ENCODE results near the gene C3. TPM values are rescaled to one million over a fixed set of nuclear protein-coding genes. Genes with fewer than 3 reads are reported as not detected.
"Not testable (repeated sequence)": the region's sequence is repeated elsewhere in the genome, so short reads cannot be mapped to it uniquely, and the experiment has no call there.

The C3 gene
- total RNA-seq, 2 experiments from 2014 or later, result 0.93 to 1.0 TPM

DNA sequence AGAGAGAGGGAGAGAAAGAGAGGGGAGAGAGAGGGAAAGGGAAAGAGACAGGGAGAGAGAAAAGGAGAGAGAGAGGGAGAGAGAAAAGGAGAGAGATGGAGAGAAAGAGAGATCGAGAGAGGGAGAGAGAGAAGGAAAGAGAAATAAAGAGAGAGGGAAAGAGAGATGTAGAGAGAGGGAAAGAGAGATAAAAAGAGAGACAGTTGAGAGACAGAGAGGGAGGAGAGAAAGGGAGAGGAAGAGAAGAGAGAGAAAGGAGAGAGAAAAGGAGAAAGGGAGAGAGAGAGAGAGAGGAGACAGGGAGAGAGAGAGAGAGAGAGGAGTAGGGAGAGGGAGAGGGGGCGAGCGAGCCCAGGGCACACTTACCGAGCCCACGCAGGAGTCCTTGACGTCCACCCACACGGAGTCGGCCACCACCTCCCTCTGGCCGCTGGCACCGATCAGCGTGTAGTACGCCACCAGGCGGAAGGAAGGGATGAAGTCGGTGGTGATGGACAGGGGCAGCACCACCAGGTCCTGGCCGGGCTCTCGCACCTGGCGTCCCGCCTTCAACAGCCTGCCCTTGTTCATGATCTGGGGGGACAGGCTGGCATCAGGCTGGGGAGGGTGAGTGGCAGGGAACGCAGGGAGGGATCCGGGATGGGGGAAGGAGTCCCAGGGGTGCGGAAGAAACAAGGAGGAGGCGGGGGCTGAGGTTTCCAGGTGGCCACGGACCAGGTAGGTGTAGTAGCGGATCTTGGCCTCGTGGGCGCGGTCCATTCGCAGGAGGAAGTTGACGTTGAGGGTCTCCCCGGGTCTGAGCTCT, 10.0 kb downstream of the C3 start:
- Mint-ChIP-seq H3K27ac (no peak overlapping the region), H3K9me3 (ENCODE audit: low read depth) (no peaks in the 10 kb centered on the region), H3K4me3 (no peak overlapping the region), H3K4me1 (peaks cover 10% of the 10 kb centered on the region), H3K27me3 (peaks cover 29% of the 10 kb centered on the region), H3K36me3 (ENCODE audit: low read depth) (no peaks in the 10 kb centered on the region)
- intact Hi-C loops (cut with DNase I, micrococcal nuclease), result no loop called here
- ChIA-PET POLR2A (no interaction called here), CTCF (no interaction called here)
- DNase-seq (peak; percentile 35), ATAC-seq (peak; percentile 23)

- Mint-ChIP-seq H3K4me3 (no peak overlapping the region), H3K27me3 (peaks cover 29% of the 10 kb centered on the region), H3K27ac (no peak overlapping the region), H3K36me3 (ENCODE audit: low read depth) (no peaks in the 10 kb centered on the region), H3K9me3 (ENCODE audit: low read depth) (no peaks in the 10 kb centered on the region), H3K4me1 (peaks cover 10% of the 10 kb centered on the region)
- DNase-seq (no peak), ATAC-seq (no peak)
- ChIA-PET CTCF (no interaction called here), POLR2A (no interaction called here)
- intact Hi-C loops (cut with DNase I, micrococcal nuclease), result no loop called here
These were observed 10.9 kb downstream of the C3 start for GRCh38 chr19:6709549-6709948.

DNA sequence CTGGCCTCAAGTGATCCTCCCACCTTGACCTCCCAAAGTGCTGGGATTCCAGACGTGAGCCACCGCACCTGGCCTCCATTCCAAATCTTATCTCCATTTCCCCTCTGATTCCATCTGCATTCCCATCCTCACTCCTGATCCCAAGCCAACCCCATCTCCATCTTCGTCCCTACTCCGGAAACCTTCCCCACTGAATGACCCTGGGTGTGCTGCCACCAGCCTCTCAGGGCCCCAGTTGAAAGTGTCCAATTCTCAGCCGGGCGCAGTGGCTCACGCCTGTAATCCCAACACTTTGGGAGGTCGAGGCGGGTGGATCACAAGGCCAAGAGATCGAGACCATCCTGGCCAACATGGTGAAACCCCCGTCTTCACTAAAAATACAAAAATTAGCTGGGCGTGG, 11.5 kb downstream of the C3 start:
- H3K4me3 Mint-ChIP-seq; POLR2A ChIA-PET; CTCF ChIA-PET; H3K9me3 Mint-ChIP-seq (ENCODE audit: low read depth); H3K27ac Mint-ChIP-seq; intact Hi-C loops (cut with DNase I, micrococcal nuclease); DNase-seq; ATAC-seq; H3K36me3 Mint-ChIP-seq (ENCODE audit: low read depth): not testable (repeated sequence)
- peaks cover 29% of the 10 kb centered on the region for H3K27me3 Mint-ChIP-seq
- H3K4me1 Mint-ChIP-seq, result peaks cover 10% of the 10 kb centered on the region

- H3K27ac Mint-ChIP-seq, result no peak overlapping the region
- H3K27me3 Mint-ChIP-seq, result peaks cover 29% of the 10 kb centered on the region
- intact Hi-C loops (cut with DNase I, micrococcal nuclease), result no loop called here
- ChIA-PET POLR2A (no interaction called here), CTCF (no interaction called here)
- H3K36me3 Mint-ChIP-seq (ENCODE audit: low read depth), result no peaks in the 10 kb centered on the region
- no peak overlapping the region for H3K4me3 Mint-ChIP-seq
- H3K4me1 Mint-ChIP-seq, result peaks cover 10% of the 10 kb centered on the region
- no peak for ATAC-seq
- DNase-seq, result no peak
- no peaks in the 10 kb centered on the region for H3K9me3 Mint-ChIP-seq (ENCODE audit: low read depth)
These were observed 12.1 kb downstream of the C3 start for GRCh38 chr19:6708346-6708745.

- no peak for DNase-seq
- POLR2A ChIA-PET, result no interaction called here
- no peak overlapping the region for H3K27ac Mint-ChIP-seq
- CTCF ChIA-PET, result interaction anchor here (0.6 kb wide), 1 partner anchor 218 kb away, joined by 5 read pairs; no protein-coding TSS in a partner anchor
- no peak overlapping the region for H3K4me3 Mint-ChIP-seq
- intact Hi-C loops (cut with DNase I, micrococcal nuclease), result no loop called here
- no peaks in the 10 kb centered on the region for H3K36me3 Mint-ChIP-seq (ENCODE audit: low read depth)
- ATAC-seq, result no peak
- no peaks in the 10 kb centered on the region for H3K9me3 Mint-ChIP-seq (ENCODE audit: low read depth)
- peaks cover 29% of the 10 kb centered on the region for H3K27me3 Mint-ChIP-seq
- H3K4me1 Mint-ChIP-seq, result peaks cover 10% of the 10 kb centered on the region
These were observed 12.8 kb downstream of the C3 start for GRCh38 chr19:6707658-6708018.

- CTCF ChIA-PET, result interaction anchor here (0.6 kb wide), 1 partner anchor 217 kb away, joined by 5 read pairs; no protein-coding TSS in a partner anchor
- Mint-ChIP-seq H3K4me1 (peaks cover 10% of the 10 kb centered on the region), H3K9me3 (ENCODE audit: low read depth) (no peaks in the 10 kb centered on the region), H3K27ac (no peak overlapping the region), H3K36me3 (ENCODE audit: low read depth) (no peaks in the 10 kb centered on the region), H3K4me3 (no peak overlapping the region), H3K27me3 (peaks cover 29% of the 10 kb centered on the region)
- intact Hi-C loops (cut with DNase I, micrococcal nuclease), result no loop called here
- DNase-seq, result no peak
- ATAC-seq, result no peak
- POLR2A ChIA-PET, result no interaction called here
These were observed 13.3 kb downstream of the C3 start for GRCh38 chr19:6707011-6707657.

DNA sequence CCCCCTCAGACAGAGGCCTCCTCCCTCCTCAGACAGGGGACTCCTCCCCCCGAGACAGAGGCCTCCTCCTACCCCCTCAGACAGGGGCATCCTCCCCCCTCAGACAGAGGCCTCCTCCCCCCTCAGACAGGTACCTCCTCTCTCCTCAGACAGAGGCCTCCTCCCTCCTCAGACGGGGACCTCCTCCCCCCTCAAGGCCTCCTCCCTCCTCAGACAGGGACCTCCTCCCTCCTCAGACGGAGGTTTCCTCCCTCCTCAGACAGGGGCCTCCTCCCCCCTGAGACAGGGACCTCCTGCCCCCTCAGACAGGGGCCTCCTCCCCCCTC, 13.9 kb downstream of the C3 start:
- intact Hi-C loops (cut with DNase I, micrococcal nuclease), result no loop called here
- ATAC-seq (no peak), DNase-seq (no peak)
- H3K27me3 Mint-ChIP-seq, result peaks cover 28% of the 10 kb centered on the region
- H3K4me3 Mint-ChIP-seq, result no peak overlapping the region
- H3K4me1 Mint-ChIP-seq, result peaks cover 10% of the 10 kb centered on the region
- ChIA-PET POLR2A (no interaction called here), CTCF (no interaction called here)
- no peaks in the 10 kb centered on the region for H3K9me3 Mint-ChIP-seq (ENCODE audit: low read depth)
- no peaks in the 10 kb centered on the region for H3K36me3 Mint-ChIP-seq (ENCODE audit: low read depth)
- H3K27ac Mint-ChIP-seq, result no peak overlapping the region

DNA sequence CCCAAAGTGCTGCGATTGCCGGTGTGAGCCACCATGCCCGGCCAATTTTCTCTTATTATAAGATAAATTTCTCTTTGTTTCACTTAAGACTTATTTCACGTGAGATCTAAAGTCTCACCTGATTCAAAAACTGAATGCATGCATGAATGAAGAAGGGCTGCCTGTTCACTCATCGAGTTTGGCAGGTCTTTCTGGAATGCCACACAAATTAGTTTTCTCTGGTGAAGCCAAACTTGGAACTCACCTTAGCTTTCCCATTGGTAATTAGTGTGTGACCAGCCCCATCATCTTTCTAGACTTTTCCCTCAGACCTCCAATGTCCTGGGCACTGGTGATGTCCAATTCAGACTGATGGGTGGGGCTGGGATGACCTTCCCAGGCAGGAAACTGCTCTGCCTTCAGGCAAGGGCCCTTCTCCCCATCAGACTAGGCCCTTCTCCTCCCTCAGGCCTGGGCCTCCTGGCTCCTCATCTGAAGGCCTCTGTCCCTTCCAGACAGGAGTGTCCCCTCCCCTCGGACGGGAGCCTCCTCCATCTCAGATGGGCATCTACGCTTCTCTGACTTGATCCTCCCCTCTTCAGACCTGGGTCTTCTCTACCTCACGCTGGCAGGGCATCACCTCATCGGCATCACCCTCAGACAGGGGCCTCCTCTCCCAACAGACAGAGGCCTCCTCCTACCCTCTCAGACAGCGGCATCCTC, 14.4 kb downstream of the C3 start:
- ChIA-PET CTCF (no interaction called here), POLR2A (no interaction called here)
- no peak overlapping the region for H3K4me3 Mint-ChIP-seq
- H3K36me3 Mint-ChIP-seq (ENCODE audit: low read depth), result no peaks in the 10 kb centered on the region
- intact Hi-C loops (cut with DNase I, micrococcal nuclease), result no loop called here
- peaks cover 10% of the 10 kb centered on the region for H3K4me1 Mint-ChIP-seq
- H3K9me3 Mint-ChIP-seq (ENCODE audit: low read depth), result no peaks in the 10 kb centered on the region
- DNase-seq (no peak), ATAC-seq (no peak)
- H3K27ac Mint-ChIP-seq, result no peak overlapping the region
- H3K27me3 Mint-ChIP-seq, result peaks cover 23% of the 10 kb centered on the region

- Mint-ChIP-seq H3K27me3 (no peaks in the 10 kb centered on the region), H3K9me3 (ENCODE audit: low read depth) (no peaks in the 10 kb centered on the region), H3K36me3 (ENCODE audit: low read depth) (no peaks in the 10 kb centered on the region), H3K27ac (no peak overlapping the region), H3K4me1 (peaks cover 4% of the 10 kb centered on the region), H3K4me3 (no peak overlapping the region)
- ChIA-PET POLR2A (no interaction called here), CTCF (no interaction called here)
- DNase-seq (no peak), ATAC-seq (no peak)
- intact Hi-C loops (cut with DNase I, micrococcal nuclease), result no loop called here
These were observed 19.7 kb downstream of the C3 start for GRCh38 chr19:6700586-6701316.

GRCh38 chr19:6699935-6700334, 20.5 kb downstream of the C3 start:
- Mint-ChIP-seq H3K36me3 (ENCODE audit: low read depth) (no peaks in the 10 kb centered on the region), H3K4me1 (peaks cover 4% of the 10 kb centered on the region), H3K9me3 (ENCODE audit: low read depth) (no peaks in the 10 kb centered on the region), H3K4me3 (no peak overlapping the region), H3K27ac (no peak overlapping the region), H3K27me3 (no peaks in the 10 kb centered on the region)
- ChIA-PET CTCF (no interaction called here), POLR2A (no interaction called here)
- DNase-seq (no peak), ATAC-seq (no peak)
- intact Hi-C loops (cut with DNase I, micrococcal nuclease), result no loop called here

GRCh38 chr19:6697291-6697690, 23.2 kb downstream of the C3 start:
- peak; percentile 14 for ATAC-seq
- intact Hi-C loops (cut with DNase I, micrococcal nuclease), result no loop called here
- Mint-ChIP-seq H3K4me3 (no peak overlapping the region), H3K27me3 (no peaks in the 10 kb centered on the region), H3K27ac (no peak overlapping the region), H3K4me1 (peaks cover 4% of the 10 kb centered on the region), H3K9me3 (ENCODE audit: low read depth) (no peaks in the 10 kb centered on the region), H3K36me3 (ENCODE audit: low read depth) (no peaks in the 10 kb centered on the region)
- ChIA-PET POLR2A (no interaction called here), CTCF (no interaction called here)
- DNase-seq, result no peak

Measured in activated CD4-positive, alpha-beta T cell treated with anti-CD3 and anti-CD28 coated beads for 36 hours (primary cell).